ENCODE measurements around the gene ARF6.
A peak's percentile ranks its signal among the peaks of the same experiment; 100 is the strongest.

The ARF6 gene

DNA sequence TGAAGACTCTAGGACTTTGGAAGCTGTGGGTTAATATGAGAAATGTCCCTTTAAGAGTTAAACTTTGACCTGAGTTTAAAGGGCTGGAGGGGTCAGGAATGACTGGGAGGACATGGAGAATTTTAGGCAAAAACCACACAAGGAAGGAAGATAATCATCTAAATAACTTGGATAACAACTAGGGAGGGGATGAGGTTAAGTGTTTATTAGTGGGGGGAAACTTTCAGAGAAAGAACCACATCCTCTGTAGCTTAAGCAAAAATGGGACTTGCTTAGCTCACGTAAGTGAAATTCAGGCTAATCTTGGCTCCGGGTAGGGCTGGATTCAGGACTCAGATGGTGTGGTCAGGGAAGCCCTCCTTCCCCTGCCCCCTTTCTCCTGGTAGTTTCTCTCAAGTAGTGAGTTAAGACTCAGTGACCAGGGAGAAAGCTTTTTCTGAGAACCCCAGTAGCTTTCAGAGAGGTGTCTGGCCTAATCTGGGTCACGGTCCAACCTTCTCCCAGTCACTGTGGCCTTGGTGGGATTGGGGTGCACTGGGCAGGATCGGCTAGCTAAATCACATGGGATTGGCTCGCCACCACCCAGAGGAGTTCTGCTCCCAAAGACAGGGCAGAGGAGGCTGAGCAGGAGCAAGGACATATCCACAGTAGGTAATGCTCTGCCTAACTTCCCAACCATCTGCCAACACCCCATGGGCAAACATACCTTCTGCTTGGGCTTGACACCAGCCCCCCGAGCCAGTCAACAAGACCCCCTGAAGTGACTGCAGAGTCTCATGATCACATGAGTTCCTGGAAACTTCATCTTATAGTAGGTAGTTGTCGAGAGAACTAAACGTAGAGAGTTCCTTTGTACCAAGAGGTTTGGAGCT, 52.8 kb downstream of the ARF6 start:
- peak; percentile 9 for DNase-seq
